NCI-H128 (cell line): ENCODE results near the gene ACSM4.
"Not testable (repeated sequence)": the region's sequence is repeated elsewhere in the genome, so short reads cannot be mapped to it uniquely, and the experiment has no call there.

ENCODE experiments used
- DNase-seq: peaks from one replicate; lab custom pipeline; 2025; ENCODE audit not compliant: unreplicated experiment; lab: John Stamatoyannopoulos, UW

Gene ACSM4

DNA sequence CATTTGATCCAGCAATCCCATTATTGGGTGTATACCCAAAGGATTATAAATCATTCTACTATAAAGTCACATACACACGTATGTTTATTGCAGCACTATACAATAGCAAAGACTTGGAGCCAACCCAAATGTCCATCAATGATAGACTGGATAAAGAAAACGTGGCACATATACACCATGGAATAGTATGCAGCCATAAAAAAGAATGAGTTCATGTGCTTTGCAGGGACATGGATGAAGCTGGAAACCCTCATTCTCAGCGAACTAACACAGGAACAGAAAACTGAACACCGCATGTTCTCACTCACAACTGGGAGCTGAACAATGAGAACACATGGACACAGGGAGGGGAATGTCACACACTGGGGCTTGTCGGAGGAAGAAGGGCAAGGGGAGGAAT, 33.9 kb downstream of the ACSM4 start:
- DNase-seq = not testable (repeated sequence)

DNA sequence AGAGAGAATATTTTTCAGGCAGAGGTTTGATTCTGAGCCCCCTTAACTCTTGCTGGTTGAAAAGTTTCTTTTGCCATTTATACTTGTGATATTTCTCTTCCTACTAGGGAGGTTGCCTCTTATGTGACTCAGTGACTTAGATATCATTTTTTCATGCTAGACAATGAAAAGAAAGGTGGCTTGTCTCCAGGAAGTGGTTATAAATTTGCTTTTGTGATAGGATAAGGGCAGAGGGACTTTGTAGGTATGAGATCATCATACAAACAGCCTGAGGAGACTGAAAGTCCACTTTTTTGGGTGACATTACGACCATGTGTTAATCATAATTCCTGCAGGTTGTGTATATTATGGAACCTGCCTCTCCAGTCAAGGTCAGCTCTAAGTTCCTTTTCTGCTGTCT, 35.8 kb downstream of the ACSM4 start:
- DNase-seq = no peak

GRCh38 chr12:7344833-7345606, 41.1 kb downstream of the ACSM4 start:
- no peak for DNase-seq

DNA sequence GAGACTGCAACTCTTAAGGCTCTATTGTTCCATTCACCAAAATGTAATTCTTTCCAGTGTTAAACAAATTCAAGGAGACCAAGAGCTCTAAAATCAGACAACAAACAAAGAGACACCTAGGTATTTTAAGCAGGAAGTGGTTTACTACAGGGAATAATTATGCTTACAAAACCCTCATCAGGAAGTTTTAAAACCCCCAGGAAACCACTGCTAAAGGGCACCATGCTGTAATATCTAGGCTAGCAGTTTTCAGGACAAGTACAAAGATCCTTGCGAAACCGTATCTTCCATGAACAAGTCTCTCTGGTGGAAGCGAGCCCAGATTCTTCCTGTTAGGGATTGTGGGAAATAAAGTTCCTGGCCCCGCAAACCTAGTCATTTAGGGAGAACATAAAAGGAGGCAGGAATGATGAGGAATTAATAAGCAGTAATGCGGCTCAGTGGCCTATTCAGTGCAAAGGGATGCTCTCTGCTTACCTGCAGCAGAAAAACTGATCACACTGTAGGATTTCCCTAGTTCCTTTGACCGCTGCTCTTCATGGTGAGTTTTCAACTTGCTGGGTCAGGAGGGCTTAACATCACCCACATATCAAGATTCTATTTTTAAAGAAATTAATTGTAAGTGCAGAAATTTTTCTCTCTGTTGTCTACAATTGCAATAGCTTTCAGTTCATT, 42.8 kb downstream of the ACSM4 start:
- DNase-seq = no peak

GRCh38 chr12:7349418-7349817, 45.5 kb downstream of the ACSM4 start:
- DNase-seq = no peak

DNA sequence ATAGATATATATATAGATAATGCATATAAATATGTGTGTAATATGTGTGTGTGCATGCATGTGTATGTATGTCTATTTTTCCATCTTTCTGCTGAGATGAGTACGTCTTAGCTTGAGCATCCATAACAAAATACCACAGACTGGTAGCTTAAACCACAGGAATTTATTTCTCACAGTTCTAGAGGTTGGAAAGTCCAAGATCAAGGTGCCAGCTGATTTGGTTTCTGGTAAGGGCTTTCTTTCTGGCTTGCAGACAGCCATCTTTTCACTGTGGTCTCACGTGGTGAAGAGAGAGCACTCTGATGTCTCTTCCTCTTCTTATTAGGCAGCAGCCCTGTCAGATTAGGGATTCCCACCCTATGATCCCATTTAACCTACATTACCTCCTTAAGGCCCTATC, 47.3 kb downstream of the ACSM4 start:
- no peak for DNase-seq

DNA sequence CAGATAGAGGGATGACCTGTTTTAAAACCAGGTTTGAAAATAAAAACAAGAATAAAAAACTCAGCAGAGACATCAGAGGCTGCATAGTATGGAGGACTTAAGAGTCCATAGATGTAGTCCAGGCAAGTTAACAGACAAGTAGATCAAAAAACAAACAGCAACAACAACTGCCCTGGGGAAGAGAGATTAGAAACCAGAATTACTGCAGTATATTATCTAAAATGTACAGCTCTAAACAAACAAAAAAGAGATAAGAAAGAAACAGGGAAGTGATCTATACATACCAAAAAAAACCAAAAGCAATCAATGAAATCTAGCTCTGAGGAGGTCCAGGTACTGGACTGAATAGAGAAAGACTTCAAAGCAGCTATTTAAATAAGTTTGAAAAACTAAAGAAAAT, 48.8 kb downstream of the ACSM4 start:
- no peak for DNase-seq

DNA sequence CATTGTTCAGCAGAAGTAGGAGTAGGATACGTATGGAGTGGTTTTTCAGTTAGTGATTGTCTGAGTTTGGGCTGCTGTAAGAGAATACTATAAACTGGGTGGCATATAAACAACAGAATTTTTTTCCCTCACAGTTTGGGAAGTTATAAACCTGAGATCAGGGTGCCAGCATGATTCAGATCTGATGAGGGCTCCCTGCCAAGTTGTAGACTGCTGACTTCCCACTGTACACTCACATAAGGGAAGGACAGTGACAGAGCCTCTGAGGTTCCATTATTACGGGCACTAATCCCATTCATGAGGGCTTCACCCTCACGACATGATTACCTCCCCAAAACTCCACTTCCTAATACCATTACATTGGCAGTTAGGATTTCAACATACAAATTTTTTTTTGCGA, 50.7 kb downstream of the ACSM4 start:
- no peak for DNase-seq

DNA sequence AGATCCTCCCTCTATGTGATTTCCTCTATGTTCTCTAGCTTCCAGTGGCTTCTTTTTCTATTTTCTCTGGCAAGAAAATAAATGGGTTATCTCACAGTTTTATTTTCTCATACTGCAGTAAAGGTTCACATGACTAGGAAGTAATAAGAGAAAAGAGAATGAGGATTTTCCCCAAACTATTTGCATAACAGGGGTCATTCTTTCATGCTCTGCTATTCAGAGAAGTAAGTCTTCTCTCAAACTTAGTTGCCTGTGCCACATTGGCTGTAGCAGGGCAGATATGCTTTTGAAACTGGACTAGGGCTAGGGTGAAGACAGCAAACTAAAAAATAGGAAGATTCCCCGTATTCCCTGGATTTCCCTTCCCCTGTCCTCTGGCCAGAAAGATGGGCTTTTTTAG, 57.4 kb downstream of the ACSM4 start:
- DNase-seq = no peak

GRCh38 chr12:7362734-7363133, 58.9 kb downstream of the ACSM4 start:
- no peak for DNase-seq

- no peak for DNase-seq
Observed at GRCh38 chr12:7369274-7369729, 65.4 kb downstream of the ACSM4 start.

GRCh38 chr12:7373226-7373625, 69.4 kb downstream of the ACSM4 start:
- no peak for DNase-seq

DNA sequence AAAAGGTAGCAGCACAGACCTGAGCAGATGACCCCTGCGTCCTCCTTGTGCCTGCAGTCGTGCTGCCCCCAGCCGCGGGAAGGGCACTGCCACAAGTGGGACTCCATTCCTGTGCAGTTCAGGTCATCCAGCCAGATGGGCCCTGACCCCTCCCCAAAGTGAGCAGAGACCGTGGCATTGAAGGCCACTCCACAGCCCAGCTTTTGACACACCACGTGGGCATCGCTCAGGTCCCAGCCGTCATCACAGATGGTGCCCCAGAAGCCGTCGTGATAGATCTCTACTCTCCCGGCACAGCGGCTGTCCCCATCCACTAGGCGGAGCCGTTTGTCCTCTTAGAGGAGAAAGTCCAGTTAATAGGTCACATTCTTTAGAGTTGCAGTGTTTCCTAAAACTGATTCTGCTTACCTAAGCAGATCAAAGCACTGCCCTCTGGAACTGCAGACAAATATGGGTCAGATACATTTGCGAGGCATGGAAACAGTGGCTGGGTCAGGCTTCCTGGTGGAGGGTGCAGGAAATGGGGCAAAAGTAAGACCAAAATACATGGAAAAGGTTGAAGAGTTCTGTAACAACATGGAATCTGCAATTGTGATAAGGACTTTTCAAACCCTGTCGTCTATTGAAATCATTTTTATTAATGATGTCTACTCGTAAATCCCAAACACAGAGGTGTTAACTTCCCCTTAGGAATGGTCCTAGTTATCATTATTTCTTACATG, 70.7 kb downstream of the ACSM4 start:
- no peak for DNase-seq

GRCh38 chr12:7375145-7375543, 71.3 kb downstream of the ACSM4 start:
- no peak for DNase-seq

DNA sequence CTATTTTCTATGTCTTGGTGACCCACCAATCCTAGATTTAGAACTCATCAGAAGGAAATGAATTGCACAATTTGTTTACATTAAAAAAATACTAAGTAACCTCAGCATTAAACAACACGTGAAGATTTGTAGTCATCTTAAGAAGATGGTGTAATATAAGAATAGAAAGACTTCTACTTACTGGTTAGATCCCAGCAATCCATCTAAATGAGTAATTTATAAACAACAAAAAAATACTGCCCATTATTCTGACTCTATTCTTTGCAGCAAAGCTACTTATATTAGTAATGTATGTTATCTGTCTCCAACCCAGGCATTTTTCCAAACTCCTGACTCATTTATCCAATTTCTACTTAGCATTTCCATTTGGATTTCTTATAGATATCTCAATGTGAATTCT, 72.3 kb downstream of the ACSM4 start:
- no peak for DNase-seq
